Gastroesophageal sphincter (tissue), 4 donors: Measurements from ENCODE around the gene IL33. TPM values are rescaled to one million over a fixed set of nuclear protein-coding genes. Genes with fewer than 3 reads are reported as not detected.
A peak's percentile ranks its signal among the peaks of the same experiment; 100 is the strongest.

ENCODE experiments used
- ATAC-seq: fragments of 150-250 bp; one replicate; pipeline ENCODE4 v1.9.1; 2016; ENCODE audit warnings: mild to moderate bottlenecking, moderate library complexity
- H3K27ac ChIP-seq, 4 donors: fragments of 200-600 bp; sonication (generic) in 3 of 4; 1 replicate in 3 of 4; 2 replicates in 1 of 4; pipeline ENCODE4 v1.5.1; 2016 to 2019
- H3K27me3 ChIP-seq: fragments of 200-600 bp; sonication (generic); one replicate; pipeline ENCODE4 v1.5.1; 2019
- H3K36me3 ChIP-seq, 2 donors: fragments of 200-600 bp; sonication (generic); one replicate each; pipeline ENCODE4 v1.5.1; 2019; ENCODE audit warnings: control low read depth in 1 of 2
- H3K4me1 ChIP-seq, 3 donors: fragments of 200-600 bp; sonication (generic); 1 replicate in 2 of 3; 2 replicates in 1 of 3; pipeline ENCODE4 v1.5.1; 2016 to 2019; ENCODE audit warnings: control low read depth in 2 of 3
- H3K4me3 ChIP-seq, 2 donors: fragments of 200-600 bp; sonication (generic); one replicate each; pipeline ENCODE4 v1.5.1; 2019; ENCODE audit warnings: mild to moderate bottlenecking in 1 of 2, moderate library complexity in 1 of 2
- H3K9me3 ChIP-seq, 3 donors: fragments of 200-600 bp; sonication (generic); one replicate each; pipeline ENCODE4 v1.5.1; 2017 to 2019; ENCODE audit warnings: control low read depth in 2 of 3
- EP300 ChIP-seq: sonication (generic); formaldehyde crosslinking; IDR thresholded peaks from one replicate; pipeline ENCODE4 v1.6.1; 2017; ENCODE audit warnings: antibody characterized with exemption, mild to moderate bottlenecking
- POLR2A ChIP-seq, 2 donors: fragments of 450-650 bp; IDR thresholded peaks; one replicate each; pipeline ENCODE4 v1.6.1; 2017; ENCODE audit warnings: antibody characterized with exemption in 2 of 2, mild to moderate bottlenecking in 2 of 2, moderate library complexity in 1 of 2
- POLR2AphosphoS5 ChIP-seq: sonication (generic); formaldehyde crosslinking; IDR thresholded peaks from one replicate; pipeline ENCODE4 v1.6.1; 2017; ENCODE audit warnings: antibody characterized with exemption
- WGBS, 2 donors: methylation state at CpG; one replicate each; pipeline ENCODE4 v1.1.5; 2018; ENCODE audit warnings: low coverage in 1 of 2; 5-methylcytosine and 5-hydroxymethylcytosine counted together
- total RNA-seq, 4 donors: library from RNA; depleted of rRNA; stranded (reverse); fragments of >200 nt; gene quantifications; one replicate each; pipeline ENCODE4 v1.1.0, GENCODE V29; 2016
- TF ChIP-seq, protein P1 (sequence below), 4 experiments: fragments of 200-600 bp in 2 of 4; fragments of 450-650 bp in 2 of 4; sonication (generic) in 1 of 4; IDR thresholded peaks; one replicate each; pipeline ENCODE4 v1.5.1; 2017 to 2019; ENCODE audit warnings: antibody characterized with exemption in 4 of 4, mild to moderate bottlenecking in 2 of 4, moderate library complexity in 2 of 4

Gene IL33
- total RNA-seq, 4 donors from 2014 or later = 43.6 to 145 (median 77.8) TPM

- no peak for ATAC-seq
- Histone ChIP-seq H3K27me3 (no peaks in the 10 kb centered on the region), H3K9me3 (no peaks in the 10 kb centered on the region), H3K36me3 (no peaks in the 10 kb centered on the region), H3K4me1 (peaks cover 15 to 70% (median 36%) of the 10 kb centered on the region in 3 donors), H3K27ac (peak overlapping the region in 2 of 4 donors; percentile 9 to 41), H3K4me3 (no peak overlapping the region)
- WGBS, 2 donors = 53 to 65% methylated on average over 2 of the region's 2 CpGs
- TF ChIP-seq POLR2AphosphoS5 = no peak
Measured at GRCh38 chr9:6230037-6230780, 14.6 kb downstream of the IL33 start.

DNA sequence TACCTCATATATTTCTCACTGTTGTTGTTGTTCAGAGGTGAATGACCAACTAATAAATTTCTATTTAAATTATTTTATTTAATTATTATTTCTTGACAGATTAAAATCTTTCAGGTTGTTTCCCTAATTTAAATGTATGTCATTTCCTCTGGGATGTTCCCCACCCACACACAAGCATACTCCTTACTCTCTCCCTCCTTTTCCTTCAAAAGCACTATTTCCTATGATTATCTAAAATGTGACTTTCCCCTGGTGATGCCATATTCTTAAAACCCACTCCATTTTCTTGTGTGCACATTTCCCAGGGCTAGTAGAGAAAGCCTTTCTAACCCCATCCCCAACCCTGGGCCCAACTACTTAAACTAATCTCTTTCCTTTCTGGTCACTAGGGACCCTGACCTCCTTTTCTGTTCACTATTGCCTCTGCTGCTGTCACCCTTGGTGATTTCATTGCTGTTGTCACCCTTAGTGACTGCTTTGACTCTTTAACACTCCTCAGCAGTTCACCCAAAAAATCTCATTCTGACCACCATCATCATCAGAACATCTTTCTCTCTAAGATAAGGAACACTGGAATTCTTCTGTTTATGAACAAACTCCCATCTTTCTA, 16.8 kb downstream of the IL33 start:
- TF ChIP-seq, protein P1, sequence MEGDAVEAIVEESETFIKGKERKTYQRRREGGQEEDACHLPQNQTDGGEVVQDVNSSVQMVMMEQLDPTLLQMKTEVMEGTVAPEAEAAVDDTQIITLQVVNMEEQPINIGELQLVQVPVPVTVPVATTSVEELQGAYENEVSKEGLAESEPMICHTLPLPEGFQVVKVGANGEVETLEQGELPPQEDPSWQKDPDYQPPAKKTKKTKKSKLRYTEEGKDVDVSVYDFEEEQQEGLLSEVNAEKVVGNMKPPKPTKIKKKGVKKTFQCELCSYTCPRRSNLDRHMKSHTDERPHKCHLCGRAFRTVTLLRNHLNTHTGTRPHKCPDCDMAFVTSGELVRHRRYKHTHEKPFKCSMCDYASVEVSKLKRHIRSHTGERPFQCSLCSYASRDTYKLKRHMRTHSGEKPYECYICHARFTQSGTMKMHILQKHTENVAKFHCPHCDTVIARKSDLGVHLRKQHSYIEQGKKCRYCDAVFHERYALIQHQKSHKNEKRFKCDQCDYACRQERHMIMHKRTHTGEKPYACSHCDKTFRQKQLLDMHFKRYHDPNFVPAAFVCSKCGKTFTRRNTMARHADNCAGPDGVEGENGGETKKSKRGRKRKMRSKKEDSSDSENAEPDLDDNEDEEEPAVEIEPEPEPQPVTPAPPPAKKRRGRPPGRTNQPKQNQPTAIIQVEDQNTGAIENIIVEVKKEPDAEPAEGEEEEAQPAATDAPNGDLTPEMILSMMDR (IDR thresholded peaks at IDR 0.05) = no peak
- TF ChIP-seq POLR2A (IDR thresholded peaks at IDR 0.05) (no peak), EP300 (no peak), POLR2AphosphoS5 (no peak)
- H3K27me3 ChIP-seq = no peaks in the 10 kb centered on the region
- H3K27ac ChIP-seq = no peak overlapping the region
- H3K36me3 ChIP-seq = no peaks in the 10 kb centered on the region
- no peak for ATAC-seq
- no peak overlapping the region for H3K4me3 ChIP-seq
- peaks cover 15 to 55% (median 28%) of the 10 kb centered on the region in 3 donors for H3K4me1 ChIP-seq
- H3K9me3 ChIP-seq = no peaks in the 10 kb centered on the region

- Histone ChIP-seq H3K9me3 (no peaks in the 10 kb centered on the region), H3K27me3 (no peaks in the 10 kb centered on the region), H3K36me3 (no peaks in the 10 kb centered on the region), H3K4me3 (no peak overlapping the region), H3K27ac (no peak overlapping the region), H3K4me1 (peaks cover 12 to 43% (median 18%) of the 10 kb centered on the region in 3 donors)
- TF ChIP-seq, protein P1 (IDR thresholded peaks at IDR 0.05) = no peak
- no peak for TF ChIP-seq POLR2A (IDR thresholded peaks at IDR 0.05)
- no peak for ATAC-seq
- WGBS, 2 donors = 21 to 33% methylated on average over 1 of the region's 1 CpG
Measured at GRCh38 chr9:6234014-6234413, 18.4 kb downstream of the IL33 start.

DNA sequence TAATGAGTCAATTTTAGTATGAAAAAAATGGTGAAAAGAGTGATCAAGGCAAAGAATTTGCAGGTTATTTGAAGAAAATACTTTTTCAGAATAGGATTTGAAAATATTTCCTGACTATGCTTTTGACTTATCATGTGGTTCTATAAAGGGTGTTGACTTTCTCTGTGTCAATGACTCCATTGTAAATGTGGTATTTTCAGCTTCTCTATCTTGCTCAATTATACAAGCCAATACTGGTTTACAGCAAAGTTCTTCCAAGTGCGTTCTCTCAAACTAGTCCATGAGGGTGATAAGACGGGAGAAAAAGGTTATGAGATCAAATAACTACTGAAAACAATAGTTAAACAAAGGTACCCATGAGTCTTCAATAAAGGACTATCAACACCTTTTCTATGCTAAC, 21.7 kb downstream of the IL33 start:
- TF ChIP-seq EP300 (no peak), POLR2AphosphoS5 (no peak), POLR2A (IDR thresholded peaks at IDR 0.05) (no peak)
- TF ChIP-seq, protein P1 (IDR thresholded peaks at IDR 0.05) = no peak
- 93 to 96% methylated on average over 2 of the region's 2 CpGs for WGBS, 2 donors
- no peak for ATAC-seq
- Histone ChIP-seq H3K9me3 (no peaks in the 10 kb centered on the region), H3K27me3 (no peaks in the 10 kb centered on the region), H3K27ac (no peak overlapping the region), H3K4me1 (peaks cover 0 to 28% (median 4%) of the 10 kb centered on the region in 3 donors), H3K4me3 (no peak overlapping the region), H3K36me3 (peaks cover 0 to 8% of the 10 kb centered on the region in 2 donors)

GRCh38 chr9:6239048-6239461, 23.4 kb downstream of the IL33 start:
- H3K4me3 ChIP-seq = no peak overlapping the region
- no peak overlapping the region for H3K27ac ChIP-seq
- H3K36me3 ChIP-seq = peaks cover 0 to 25% of the 10 kb centered on the region in 2 donors
- peaks cover 0 to 22% (median 0%) of the 10 kb centered on the region in 3 donors for H3K4me1 ChIP-seq
- no peak for ATAC-seq
- 77 to 83% methylated on average over 5 of the region's 5 CpGs for WGBS, 2 donors
- no peak for TF ChIP-seq POLR2AphosphoS5
- TF ChIP-seq EP300 = no peak
- no peak for TF ChIP-seq POLR2A (IDR thresholded peaks at IDR 0.05)
- TF ChIP-seq, protein P1 (IDR thresholded peaks at IDR 0.05) = no peak
- no peaks in the 10 kb centered on the region for H3K9me3 ChIP-seq
- H3K27me3 ChIP-seq = no peaks in the 10 kb centered on the region
